Progenitor cell of endocrine pancreas (in vitro differentiated cells): Measurements from ENCODE around the gene PRKAR1B. TPM values are rescaled to one million over a fixed set of nuclear protein-coding genes. Genes with fewer than 3 reads are reported as not detected.

Source experiments
- DNase-seq: peaks from one replicate; pipeline ENCODE4 v3.0.0; 2021; ENCODE audit warnings: low spot score; ENCODE audit not compliant: unreplicated experiment
- H3K27ac Mint-ChIP-seq: 2 replicates; pipeline ENCODE4 v1.8.0; 2021; ENCODE audit warnings: mild to moderate bottlenecking, moderate library complexity, mixed read lengths
- H3K27me3 Mint-ChIP-seq: 2 replicates; pipeline ENCODE4 v1.8.0; 2021; ENCODE audit warnings: mixed read lengths
- H3K36me3 Mint-ChIP-seq: 2 replicates; pipeline ENCODE4 v1.8.0; 2022; ENCODE audit warnings: mixed read lengths; ENCODE audit not compliant: insufficient read depth
- H3K4me1 Mint-ChIP-seq: 2 replicates; pipeline ENCODE4 v1.8.0; 2021; ENCODE audit warnings: low read depth, mixed read lengths
- H3K4me3 Mint-ChIP-seq: 2 replicates; pipeline ENCODE4 v1.8.0; 2021; ENCODE audit warnings: low read depth, mild to moderate bottlenecking, moderate library complexity, mixed read lengths
- H3K9me3 Mint-ChIP-seq: 2 replicates; pipeline ENCODE4 v1.8.0; 2021; ENCODE audit warnings: low read depth, mixed read lengths
- total RNA-seq: library from RNA; stranded (reverse); gene quantifications from 2 replicates; pipeline ENCODE4 v1.2.1, GENCODE V29; 2021
- TF ChIP-seq, protein P1 (sequence below): fragments of 200-600 bp; sonication (generic); IDR thresholded peaks from one replicate; pipeline ENCODE4 v1.5.0; 2021; ENCODE audit warnings: antibody characterized with exemption, mild to moderate bottlenecking; ENCODE audit not compliant: unreplicated experiment

Gene PRKAR1B
- total RNA-seq, 1 donor from 2014 or later = 54.2 TPM

DNA sequence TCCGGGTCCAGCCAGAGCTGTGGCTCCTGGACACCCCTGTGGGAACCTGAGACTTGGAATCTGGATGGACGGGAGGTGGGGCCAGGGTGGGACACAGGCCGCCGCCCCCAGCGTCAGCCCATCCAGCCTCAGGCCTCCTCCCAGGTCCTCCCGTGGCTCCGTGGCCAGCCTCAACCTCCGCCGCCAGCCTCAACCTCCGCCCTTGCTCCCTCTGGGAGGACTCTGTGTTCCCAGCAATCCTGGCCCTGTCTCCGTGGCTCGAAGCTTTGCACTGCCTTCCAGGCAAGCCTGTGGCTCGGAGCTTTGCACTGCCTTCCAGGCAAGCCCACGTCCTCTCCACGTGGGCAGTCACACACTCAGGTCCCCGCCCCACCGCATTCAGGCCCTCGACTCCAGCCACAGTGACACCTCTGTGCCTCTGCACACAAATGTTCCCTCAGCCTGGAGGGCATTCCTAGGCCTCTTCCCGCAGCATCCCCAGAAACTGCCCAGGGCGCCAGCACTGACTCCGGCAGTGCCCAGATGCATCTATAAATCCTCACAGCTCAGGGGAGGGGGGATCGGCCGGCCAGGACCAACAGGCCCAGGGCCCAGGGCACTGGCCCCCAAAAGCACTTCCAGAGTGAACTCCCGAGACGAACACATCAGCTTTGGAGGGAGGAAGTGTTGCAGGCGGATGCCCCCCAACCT lies 162.8 kb downstream of the PRKAR1B start:
- Mint-ChIP-seq H3K27ac (no peak overlapping the region), H3K9me3 (no peaks in the 10 kb centered on the region), H3K4me3 (no peak overlapping the region), H3K27me3 (no peaks in the 10 kb centered on the region), H3K36me3 (peaks cover 3% of the 10 kb centered on the region), H3K4me1 (no peaks in the 10 kb centered on the region)
- TF ChIP-seq, protein P1, sequence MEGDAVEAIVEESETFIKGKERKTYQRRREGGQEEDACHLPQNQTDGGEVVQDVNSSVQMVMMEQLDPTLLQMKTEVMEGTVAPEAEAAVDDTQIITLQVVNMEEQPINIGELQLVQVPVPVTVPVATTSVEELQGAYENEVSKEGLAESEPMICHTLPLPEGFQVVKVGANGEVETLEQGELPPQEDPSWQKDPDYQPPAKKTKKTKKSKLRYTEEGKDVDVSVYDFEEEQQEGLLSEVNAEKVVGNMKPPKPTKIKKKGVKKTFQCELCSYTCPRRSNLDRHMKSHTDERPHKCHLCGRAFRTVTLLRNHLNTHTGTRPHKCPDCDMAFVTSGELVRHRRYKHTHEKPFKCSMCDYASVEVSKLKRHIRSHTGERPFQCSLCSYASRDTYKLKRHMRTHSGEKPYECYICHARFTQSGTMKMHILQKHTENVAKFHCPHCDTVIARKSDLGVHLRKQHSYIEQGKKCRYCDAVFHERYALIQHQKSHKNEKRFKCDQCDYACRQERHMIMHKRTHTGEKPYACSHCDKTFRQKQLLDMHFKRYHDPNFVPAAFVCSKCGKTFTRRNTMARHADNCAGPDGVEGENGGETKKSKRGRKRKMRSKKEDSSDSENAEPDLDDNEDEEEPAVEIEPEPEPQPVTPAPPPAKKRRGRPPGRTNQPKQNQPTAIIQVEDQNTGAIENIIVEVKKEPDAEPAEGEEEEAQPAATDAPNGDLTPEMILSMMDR = no peak
- no peak for DNase-seq

DNA sequence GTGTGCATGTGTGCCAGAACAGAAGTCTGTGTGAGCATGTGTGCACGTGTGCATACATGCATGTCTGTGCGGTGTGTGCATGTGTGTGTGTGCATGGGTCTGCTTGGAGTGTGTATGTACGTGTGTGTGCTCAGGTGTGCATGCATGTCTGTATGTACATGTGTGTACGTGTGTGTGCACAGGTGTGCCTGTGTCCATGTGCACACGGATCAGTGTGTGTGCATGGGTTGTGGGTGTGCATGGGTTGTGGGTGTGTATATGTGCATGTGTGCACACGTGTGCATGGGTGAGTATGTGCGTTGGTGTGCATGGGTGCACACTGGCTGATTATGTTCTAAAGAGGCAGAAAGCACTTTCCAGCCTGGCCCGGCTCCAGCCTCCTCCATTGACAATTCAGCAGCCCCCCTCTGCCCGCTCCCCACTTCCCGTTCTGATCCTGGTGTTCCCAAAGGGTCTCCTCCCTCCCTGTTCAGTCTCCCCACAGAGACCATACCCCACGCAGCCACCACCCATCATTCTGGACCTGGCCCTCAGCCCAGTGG lies 163.4 kb downstream of the PRKAR1B start:
- DNase-seq = no peak
- no peak overlapping the region for H3K27ac Mint-ChIP-seq
- TF ChIP-seq, protein P1 = no peak
- no peaks in the 10 kb centered on the region for H3K4me1 Mint-ChIP-seq
- H3K9me3 Mint-ChIP-seq = no peaks in the 10 kb centered on the region
- H3K4me3 Mint-ChIP-seq = no peak overlapping the region
- H3K27me3 Mint-ChIP-seq = no peaks in the 10 kb centered on the region
- peaks cover 3% of the 10 kb centered on the region for H3K36me3 Mint-ChIP-seq

DNA sequence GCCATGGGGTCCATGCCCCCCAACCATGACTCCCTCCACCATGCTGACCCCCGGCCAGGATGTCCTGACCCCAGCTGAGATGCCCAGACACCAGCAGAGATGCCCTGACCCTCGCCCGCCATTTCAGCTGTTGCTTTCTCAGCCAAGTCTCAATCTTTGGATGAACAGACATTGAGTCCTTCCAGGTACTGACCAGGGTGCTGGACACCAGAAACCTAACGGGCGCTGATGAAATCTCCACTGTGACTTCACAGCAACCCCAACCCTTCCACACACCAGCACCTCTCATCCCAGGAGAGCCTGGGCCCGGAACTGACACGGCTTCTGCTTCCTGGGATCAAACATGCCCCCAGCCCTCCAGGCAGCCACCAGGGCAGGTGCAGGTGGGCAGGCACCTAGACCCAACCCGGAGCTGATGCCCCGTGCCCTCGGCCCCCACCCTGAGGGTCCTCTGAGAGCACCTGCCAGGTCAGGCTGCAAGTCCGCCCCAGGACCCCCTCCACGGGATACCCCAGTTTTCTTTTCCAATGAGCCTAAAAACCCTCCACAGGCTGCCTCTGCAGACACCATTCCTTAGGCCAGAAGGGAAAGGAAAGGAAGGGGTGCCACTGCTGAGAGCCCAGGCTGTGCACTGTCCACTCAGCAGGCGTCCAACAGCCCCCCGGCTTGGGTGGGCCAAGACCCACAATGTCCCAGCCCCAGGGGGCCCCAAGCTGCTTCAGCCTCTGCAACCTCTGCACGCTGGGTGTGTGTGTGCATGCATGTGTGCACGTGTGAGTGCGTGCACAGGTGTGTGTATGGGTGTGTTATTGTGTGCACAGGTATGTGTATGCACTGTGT lies 164.1 kb downstream of the PRKAR1B start:
- H3K9me3 Mint-ChIP-seq = no peaks in the 10 kb centered on the region
- H3K4me1 Mint-ChIP-seq = no peaks in the 10 kb centered on the region
- H3K27me3 Mint-ChIP-seq = no peaks in the 10 kb centered on the region
- TF ChIP-seq, protein P1 = no peak
- no peaks in the 10 kb centered on the region for H3K36me3 Mint-ChIP-seq
- no peak overlapping the region for H3K27ac Mint-ChIP-seq
- DNase-seq = no peak
- no peak overlapping the region for H3K4me3 Mint-ChIP-seq

DNA sequence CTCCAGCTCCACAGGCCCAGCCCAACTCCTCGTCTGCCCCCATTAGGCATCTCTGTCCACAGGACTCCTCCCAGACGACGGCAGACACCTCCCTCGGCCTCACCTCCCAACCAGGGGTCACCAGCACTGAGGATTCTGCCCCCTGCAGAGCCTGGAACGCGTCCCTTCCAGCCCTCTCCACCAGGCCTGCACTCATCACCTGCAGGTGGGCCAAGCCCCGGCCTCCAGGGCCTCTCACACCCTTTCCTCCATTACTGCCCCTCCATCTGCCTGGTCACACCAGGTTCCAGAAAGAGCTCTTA lies 164.8 kb downstream of the PRKAR1B start:
- Mint-ChIP-seq H3K4me1 (no peaks in the 10 kb centered on the region), H3K27me3 (no peaks in the 10 kb centered on the region), H3K9me3 (no peaks in the 10 kb centered on the region), H3K27ac (no peak overlapping the region), H3K4me3 (no peak overlapping the region), H3K36me3 (peaks cover 4% of the 10 kb centered on the region)
- no peak for DNase-seq
- TF ChIP-seq, protein P1 = no peak

DNA sequence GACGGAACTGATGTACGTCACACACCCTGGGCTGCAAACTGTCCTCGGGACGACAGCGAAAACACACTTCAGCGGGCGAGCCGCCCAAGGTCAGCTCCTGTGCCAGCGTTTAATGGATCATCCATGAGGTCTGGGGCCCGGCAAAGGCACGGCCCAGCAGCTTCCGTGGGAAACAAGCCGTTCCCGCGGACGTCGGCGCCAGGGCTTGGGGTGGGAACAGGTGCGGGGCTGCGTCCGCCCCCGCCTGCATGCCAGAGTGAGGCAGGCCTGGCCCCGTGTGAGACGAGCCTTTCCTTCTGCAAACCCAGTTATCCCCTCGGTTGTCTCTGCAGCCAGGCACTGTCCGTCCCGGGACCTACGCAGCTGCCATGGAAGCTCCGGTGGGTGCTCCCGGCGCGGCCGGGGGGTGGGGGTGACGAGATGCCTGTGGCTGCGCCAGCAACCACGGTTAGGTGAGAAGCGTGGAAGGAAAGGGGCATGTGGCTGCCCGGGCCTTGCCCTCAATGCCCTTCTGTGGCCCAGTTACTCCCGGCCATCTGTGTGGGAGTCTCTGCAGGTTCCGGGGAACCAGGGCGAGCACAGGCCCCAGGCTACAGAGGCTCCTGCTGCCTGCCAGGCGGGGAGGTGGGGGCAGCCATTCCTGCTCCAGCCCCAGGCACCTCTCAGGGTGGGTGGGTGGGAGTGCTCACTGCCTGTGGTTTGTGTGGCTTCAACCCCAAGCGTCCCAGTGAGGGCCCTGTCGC lies 165.3 kb downstream of the PRKAR1B start:
- TF ChIP-seq, protein P1 = no peak
- no peaks in the 10 kb centered on the region for H3K4me1 Mint-ChIP-seq
- H3K9me3 Mint-ChIP-seq = no peaks in the 10 kb centered on the region
- peaks cover 4% of the 10 kb centered on the region for H3K36me3 Mint-ChIP-seq
- H3K27me3 Mint-ChIP-seq = no peaks in the 10 kb centered on the region
- H3K4me3 Mint-ChIP-seq = no peak overlapping the region
- no peak for DNase-seq
- H3K27ac Mint-ChIP-seq = no peak overlapping the region
